ENCODE measurements around the gene MAU2. TPM values are rescaled to one million over a fixed set of nuclear protein-coding genes. Genes with fewer than 3 reads are reported as not detected.

The MAU2 gene
- total and polyA plus RNA-seq, 2 of the 13 experiments (the other 11 are each of a cell fraction or from before 2014, with no cell fraction given), result 16.8 to 33.8 TPM

GRCh38 chr19:19366434-19367396 is 46.1 kb downstream of the MAU2 start (continued):
- TF ChIP-seq, protein P1, sequence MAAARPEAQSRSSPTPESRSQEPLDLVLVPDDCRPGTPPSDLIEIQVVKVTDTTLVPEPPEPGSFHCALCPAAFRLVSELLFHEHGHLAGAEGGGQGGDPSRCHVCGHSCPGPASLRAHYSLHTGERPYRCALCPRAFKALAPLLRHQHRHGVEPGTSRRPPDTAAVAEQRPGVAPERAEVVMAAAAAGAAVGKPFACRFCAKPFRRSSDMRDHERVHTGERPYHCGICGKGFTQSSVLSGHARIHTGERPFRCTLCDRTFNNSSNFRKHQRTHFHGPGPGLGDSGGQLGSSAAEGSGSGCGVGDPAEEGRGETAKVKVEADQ (CRISPR knock-in tag; IDR thresholded peaks at IDR 0.05; ENCODE audit: borderline replicate concordance), result peak; percentile 81; the same call in 1 of the 2 replicates
- no peak for TF ChIP-seq CHD2 (IDR thresholded peaks at IDR 0.05; ENCODE audit: low read depth, low read length)
- peak; percentile 45; the same call in 1 of the 2 replicates for TF ChIP-seq ZNF276 (CRISPR knock-in tag; IDR thresholded peaks at IDR 0.05; ENCODE audit: low read depth)
- TF ChIP-seq ATF6 (CRISPR knock-in tag; conservative IDR thresholded peaks at IDR 0.05), result no peak
- TF ChIP-seq REPIN1 (CRISPR knock-in tag; IDR thresholded peaks at IDR 0.05; ENCODE audit: borderline replicate concordance, low read depth), result peak; percentile 88; the same call in 1 of the 2 replicates
- TF ChIP-seq CC2D1A (CRISPR knock-in tag; IDR thresholded peaks at IDR 0.05), result no peak
- no peak for TF ChIP-seq HNF4G (IDR thresholded peaks at IDR 0.05; ENCODE audit: borderline replicate concordance, low read depth, low read length)
- TF ChIP-seq HNF4G (CRISPR knock-in tag; IDR thresholded peaks at IDR 0.05; ENCODE audit: borderline replicate concordance, low read depth), result no peak
- TF ChIP-seq ZNF660 (CRISPR knock-in tag; IDR thresholded peaks at IDR 0.05; ENCODE audit: borderline replicate concordance, low read depth), result no peak
- TF ChIP-seq HINFP (CRISPR knock-in tag; IDR thresholded peaks at IDR 0.05; ENCODE audit: low read depth), result 0 out of 2 replicates have a peak, but pooled peaks have one; percentile 47
- TF ChIP-seq SPEN (CRISPR knock-in tag; IDR thresholded peaks at IDR 0.05; ENCODE audit: low read depth), result peak; percentile 68
- TF ChIP-seq HOXA9 (CRISPR knock-in tag; IDR thresholded peaks at IDR 0.05; ENCODE audit: borderline replicate concordance), result no peak
- TF ChIP-seq, protein P2, sequence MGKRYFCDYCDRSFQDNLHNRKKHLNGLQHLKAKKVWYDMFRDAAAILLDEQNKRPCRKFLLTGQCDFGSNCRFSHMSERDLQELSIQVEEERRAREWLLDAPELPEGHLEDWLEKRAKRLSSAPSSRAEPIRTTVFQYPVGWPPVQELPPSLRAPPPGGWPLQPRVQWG (CRISPR knock-in tag; IDR thresholded peaks at IDR 0.05; ENCODE audit: borderline replicate concordance, low read depth), result no peak
- no peak; the same call in 1 of the 2 replicates for TF ChIP-seq ZNF124 (CRISPR knock-in tag; IDR thresholded peaks at IDR 0.05)
- no peak for TF ChIP-seq SMARCC2 (IDR thresholded peaks at IDR 0.05)
- peak; percentile 68 for TF ChIP-seq BCL6 (CRISPR knock-in tag; IDR thresholded peaks at IDR 0.05)
- TF ChIP-seq ZFP41 (CRISPR knock-in tag; IDR thresholded peaks at IDR 0.05; ENCODE audit: borderline replicate concordance), result no peak
- no peak for TF ChIP-seq CHD4 (IDR thresholded peaks at IDR 0.05; ENCODE audit: borderline replicate concordance, low read length)
- TF ChIP-seq, protein P3, sequence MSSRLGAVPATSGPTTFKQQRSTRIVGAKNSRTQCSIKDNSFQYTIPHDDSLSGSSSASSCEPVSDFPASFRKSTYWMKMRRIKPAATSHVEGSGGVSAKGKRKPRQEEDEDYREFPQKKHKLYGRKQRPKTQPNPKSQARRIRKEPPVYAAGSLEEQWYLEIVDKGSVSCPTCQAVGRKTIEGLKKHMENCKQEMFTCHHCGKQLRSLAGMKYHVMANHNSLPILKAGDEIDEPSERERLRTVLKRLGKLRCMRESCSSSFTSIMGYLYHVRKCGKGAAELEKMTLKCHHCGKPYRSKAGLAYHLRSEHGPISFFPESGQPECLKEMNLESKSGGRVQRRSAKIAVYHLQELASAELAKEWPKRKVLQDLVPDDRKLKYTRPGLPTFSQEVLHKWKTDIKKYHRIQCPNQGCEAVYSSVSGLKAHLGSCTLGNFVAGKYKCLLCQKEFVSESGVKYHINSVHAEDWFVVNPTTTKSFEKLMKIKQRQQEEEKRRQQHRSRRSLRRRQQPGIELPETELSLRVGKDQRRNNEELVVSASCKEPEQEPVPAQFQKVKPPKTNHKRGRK (CRISPR knock-in tag; IDR thresholded peaks at IDR 0.05), result no peak

Measured in HepG2 (cell line).